SK-N-SH treated with all-trans-retinoic acid at 6 μM for 48 hours (cell line): Measurements from ENCODE around the gene EMC1.

ENCODE experiments used
- ATAC-seq: fragments of 200-7000 bp; cut with Tn5 transposase; 3 replicates; pipeline ENCODE4 v1.9.1; 2020; ENCODE audit warnings: mild to moderate bottlenecking, moderate library complexity
- ARNTL ChIP-seq: fragments of 450-650 bp; formaldehyde crosslinking; IDR thresholded peaks from 2 replicates; pipeline ENCODE4 v1.5.0; 2020; ENCODE audit warnings: low read depth, mild to moderate bottlenecking, moderate library complexity, borderline replicate concordance
- BACH2 ChIP-seq: fragments of 250-450 bp; sonication (Bioruptor Pico); IDR thresholded peaks from 2 replicates; pipeline ENCODE4 v1.9.0; 2021; ENCODE audit warnings: mild to moderate bottlenecking, borderline replicate concordance
- CSDC2 ChIP-seq: fragments of 250-450 bp; sonication (Bioruptor Pico); IDR thresholded peaks from 2 replicates; pipeline ENCODE4 v1.5.0; 2020; ENCODE audit warnings: mild to moderate bottlenecking, moderate library complexity
- CSRNP3 ChIP-seq: fragments of 250-450 bp; sonication (Bioruptor Pico); IDR thresholded peaks from 2 replicates; pipeline ENCODE4 v1.5.1; 2021; ENCODE audit warnings: mild to moderate bottlenecking, moderate library complexity
- ESRRG ChIP-seq: fragments of 250-450 bp; sonication (Bioruptor Pico); IDR thresholded peaks from 2 replicates; pipeline ENCODE4 v1.6.1; 2021; ENCODE audit warnings: mild to moderate bottlenecking
- GLIS3 ChIP-seq: fragments of 250-450 bp; sonication (Bioruptor Pico); IDR thresholded peaks from 2 replicates; pipeline ENCODE4 v1.5.0; 2020; ENCODE audit warnings: mild to moderate bottlenecking, moderate library complexity
- ISL1 ChIP-seq: fragments of 250-450 bp; sonication (Bioruptor Pico); IDR thresholded peaks from 2 replicates; pipeline ENCODE4 v2.1.2; 2022; ENCODE audit warnings: mild to moderate bottlenecking, moderate library complexity
- OSR1 ChIP-seq: fragments of 250-450 bp; sonication (Bioruptor Pico); IDR thresholded peaks from 2 replicates; pipeline ENCODE4 v1.8.0; 2022; ENCODE audit warnings: moderate library complexity, mild to moderate bottlenecking, inconsistent platforms
- PATZ1 ChIP-seq: fragments of 250-450 bp; sonication (Bioruptor Pico); IDR thresholded peaks from 2 replicates; pipeline ENCODE4 v1.8.0; 2020; ENCODE audit warnings: mild to moderate bottlenecking, moderate library complexity, borderline replicate concordance
- PPARA ChIP-seq: fragments of 250-450 bp; sonication (Bioruptor Pico); IDR thresholded peaks from 2 replicates; pipeline ENCODE4 v1.5.0; 2020; ENCODE audit warnings: mild to moderate bottlenecking, borderline replicate concordance
- RARB ChIP-seq: fragments of 250-450 bp; sonication (Bioruptor Pico); IDR thresholded peaks from 2 replicates; pipeline ENCODE4 v1.8.0; 2021; ENCODE audit warnings: mild to moderate bottlenecking, moderate library complexity
- SNAI2 ChIP-seq: fragments of 250-450 bp; sonication (Bioruptor Pico); IDR thresholded peaks from 2 replicates; pipeline ENCODE4 v1.5.0; 2020; ENCODE audit warnings: mild to moderate bottlenecking, moderate library complexity
- TCF4 ChIP-seq: fragments of 250-450 bp; sonication (Bioruptor Pico); IDR thresholded peaks from 2 replicates; pipeline ENCODE4 v1.8.0; 2021; ENCODE audit warnings: mild to moderate bottlenecking, moderate library complexity, borderline replicate concordance
- TOX ChIP-seq: fragments of 250-450 bp; sonication (Bioruptor Pico); IDR thresholded peaks from 2 replicates; pipeline ENCODE4 v1.8.0; 2021; ENCODE audit warnings: mild to moderate bottlenecking, moderate library complexity, borderline replicate concordance
- ZC3H10 ChIP-seq: fragments of 250-450 bp; sonication (Bioruptor Pico); IDR thresholded peaks from 2 replicates; pipeline ENCODE4 v1.5.1; 2021; ENCODE audit warnings: mild to moderate bottlenecking, moderate library complexity
- ZFP3 ChIP-seq: fragments of 250-450 bp; sonication (Bioruptor Pico); IDR thresholded peaks from 2 replicates; pipeline ENCODE4 v1.5.0; 2020; ENCODE audit warnings: mild to moderate bottlenecking, moderate library complexity
- ZFP30 ChIP-seq: fragments of 450-650 bp; formaldehyde crosslinking; IDR thresholded peaks from 2 replicates; pipeline ENCODE4 v1.5.0; 2022; ENCODE audit warnings: mild to moderate bottlenecking, moderate library complexity
- ZNF565 ChIP-seq: fragments of 450-650 bp; formaldehyde crosslinking; conservative IDR thresholded peaks from 2 replicates; pipeline ENCODE4 v1.5.0; 2020; ENCODE audit warnings: low read depth, mild to moderate bottlenecking, moderate library complexity
- ZNF70 ChIP-seq: fragments of 450-650 bp; formaldehyde crosslinking; IDR thresholded peaks from 2 replicates; pipeline ENCODE4 v1.5.0; 2020; ENCODE audit warnings: mild to moderate bottlenecking, moderate library complexity
- ZNF8 ChIP-seq: fragments of 450-650 bp; formaldehyde crosslinking; IDR thresholded peaks from 2 replicates; pipeline ENCODE4 v1.5.0; 2020; ENCODE audit warnings: mild to moderate bottlenecking, moderate library complexity
- TF ChIP-seq, protein P1 (sequence below): fragments of 250-450 bp; sonication (Bioruptor Pico); IDR thresholded peaks from 2 replicates; pipeline ENCODE4 v1.8.0; 2021; ENCODE audit warnings: low read depth, mild to moderate bottlenecking, moderate library complexity, borderline replicate concordance
- TF ChIP-seq, protein P2 (sequence below): fragments of 250-450 bp; sonication (Bioruptor Pico); IDR thresholded peaks from 2 replicates; pipeline ENCODE4 v1.5.0; 2020; ENCODE audit warnings: mild to moderate bottlenecking, moderate library complexity

The EMC1 gene

DNA sequence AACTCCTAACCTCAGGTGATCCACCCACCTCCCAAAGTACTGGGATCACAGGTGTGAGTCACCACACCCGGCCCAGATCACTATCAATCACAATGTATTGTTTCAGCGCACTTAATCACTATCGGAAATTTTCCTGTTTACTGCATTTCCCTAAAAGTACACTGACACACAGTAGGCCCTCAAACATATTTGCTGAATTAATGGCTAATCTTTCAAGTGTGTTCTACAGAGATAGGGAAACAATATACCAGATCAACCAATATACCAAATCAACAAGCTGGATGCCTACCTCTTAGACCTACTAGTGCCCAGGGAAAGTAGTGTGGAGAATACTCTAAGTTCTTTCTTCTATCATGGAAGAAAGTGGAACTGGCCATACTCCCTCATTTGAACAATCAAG, 58.3 kb downstream of the EMC1 start:
- TF ChIP-seq CSRNP3 (no peak), PATZ1 (CRISPR knock-in tag) (no peak), ESRRG (CRISPR knock-in tag) (no peak), BACH2 (CRISPR knock-in tag) (no peak), SNAI2 (CRISPR knock-in tag) (no peak), GLIS3 (CRISPR knock-in tag) (no peak), ZNF8 (CRISPR knock-in tag) (no peak), ZNF565 (CRISPR knock-in tag) (no peak), ISL1 (CRISPR knock-in tag) (no peak), TOX (no peak), ZC3H10 (CRISPR knock-in tag) (no peak), PPARA (CRISPR knock-in tag) (no peak), ZFP3 (CRISPR knock-in tag) (no peak), TCF4 (CRISPR knock-in tag) (no peak), OSR1 (CRISPR knock-in tag) (no peak), ZNF70 (CRISPR knock-in tag) (no peak), RARB (CRISPR knock-in tag) (no peak)
- TF ChIP-seq, protein P1, sequence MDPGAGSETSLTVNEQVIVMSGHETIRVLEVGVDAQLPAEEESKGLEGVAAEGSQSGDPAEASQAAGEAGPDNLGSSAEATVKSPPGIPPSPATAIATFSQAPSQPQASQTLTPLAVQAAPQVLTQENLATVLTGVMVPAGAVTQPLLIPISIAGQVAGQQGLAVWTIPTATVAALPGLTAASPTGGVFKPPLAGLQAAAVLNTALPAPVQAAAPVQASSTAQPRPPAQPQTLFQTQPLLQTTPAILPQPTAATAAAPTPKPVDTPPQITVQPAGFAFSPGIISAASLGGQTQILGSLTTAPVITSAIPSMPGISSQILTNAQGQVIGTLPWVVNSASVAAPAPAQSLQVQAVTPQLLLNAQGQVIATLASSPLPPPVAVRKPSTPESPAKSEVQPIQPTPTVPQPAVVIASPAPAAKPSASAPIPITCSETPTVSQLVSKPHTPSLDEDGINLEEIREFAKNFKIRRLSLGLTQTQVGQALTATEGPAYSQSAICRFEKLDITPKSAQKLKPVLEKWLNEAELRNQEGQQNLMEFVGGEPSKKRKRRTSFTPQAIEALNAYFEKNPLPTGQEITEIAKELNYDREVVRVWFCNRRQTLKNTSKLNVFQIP (CRISPR knock-in tag): no peak
- TF ChIP-seq, protein P2, sequence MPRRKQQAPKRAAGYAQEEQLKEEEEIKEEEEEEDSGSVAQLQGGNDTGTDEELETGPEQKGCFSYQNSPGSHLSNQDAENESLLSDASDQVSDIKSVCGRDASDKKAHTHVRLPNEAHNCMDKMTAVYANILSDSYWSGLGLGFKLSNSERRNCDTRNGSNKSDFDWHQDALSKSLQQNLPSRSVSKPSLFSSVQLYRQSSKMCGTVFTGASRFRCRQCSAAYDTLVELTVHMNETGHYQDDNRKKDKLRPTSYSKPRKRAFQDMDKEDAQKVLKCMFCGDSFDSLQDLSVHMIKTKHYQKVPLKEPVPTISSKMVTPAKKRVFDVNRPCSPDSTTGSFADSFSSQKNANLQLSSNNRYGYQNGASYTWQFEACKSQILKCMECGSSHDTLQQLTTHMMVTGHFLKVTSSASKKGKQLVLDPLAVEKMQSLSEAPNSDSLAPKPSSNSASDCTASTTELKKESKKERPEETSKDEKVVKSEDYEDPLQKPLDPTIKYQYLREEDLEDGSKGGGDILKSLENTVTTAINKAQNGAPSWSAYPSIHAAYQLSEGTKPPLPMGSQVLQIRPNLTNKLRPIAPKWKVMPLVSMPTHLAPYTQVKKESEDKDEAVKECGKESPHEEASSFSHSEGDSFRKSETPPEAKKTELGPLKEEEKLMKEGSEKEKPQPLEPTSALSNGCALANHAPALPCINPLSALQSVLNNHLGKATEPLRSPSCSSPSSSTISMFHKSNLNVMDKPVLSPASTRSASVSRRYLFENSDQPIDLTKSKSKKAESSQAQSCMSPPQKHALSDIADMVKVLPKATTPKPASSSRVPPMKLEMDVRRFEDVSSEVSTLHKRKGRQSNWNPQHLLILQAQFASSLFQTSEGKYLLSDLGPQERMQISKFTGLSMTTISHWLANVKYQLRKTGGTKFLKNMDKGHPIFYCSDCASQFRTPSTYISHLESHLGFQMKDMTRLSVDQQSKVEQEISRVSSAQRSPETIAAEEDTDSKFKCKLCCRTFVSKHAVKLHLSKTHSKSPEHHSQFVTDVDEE (CRISPR knock-in tag): no peak
- ATAC-seq: no peak

GRCh38 chr1:19191811-19192210, 59.5 kb downstream of the EMC1 start:
- TF ChIP-seq, protein P1 (CRISPR knock-in tag): no peak
- no peak for TF ChIP-seq CSRNP3
- TF ChIP-seq GLIS3 (CRISPR knock-in tag): no peak
- TF ChIP-seq TOX: no peak
- no peak for TF ChIP-seq RARB (CRISPR knock-in tag)
- no peak for TF ChIP-seq ZFP30 (CRISPR knock-in tag)
- TF ChIP-seq ZC3H10 (CRISPR knock-in tag): no peak
- TF ChIP-seq ARNTL (CRISPR knock-in tag): no peak
- TF ChIP-seq, protein P2 (CRISPR knock-in tag): no peak
- TF ChIP-seq SNAI2 (CRISPR knock-in tag): no peak
- no peak for TF ChIP-seq PPARA (CRISPR knock-in tag)
- no peak for TF ChIP-seq CSDC2
- no peak for ATAC-seq
